Ovary (tissue), 3 donors: ENCODE measurements around the gene RBM4B.

Experiments
- CTCF ChIP-seq, 3 donors: fragments of 450-650 bp in 2 of 3; fragments of 200-600 bp in 1 of 3; IDR thresholded peaks; one replicate each; pipeline versions ENCODE4 v1.5.1 to v1.8.0; 2016 to 2022; ENCODE audit warnings: antibody characterized with exemption in 3 of 3, mild to moderate bottlenecking in 1 of 3
- EP300 ChIP-seq: sonication (generic); formaldehyde crosslinking; IDR thresholded peaks from one replicate; pipeline ENCODE4 v1.6.1; 2017; ENCODE audit warnings: antibody characterized with exemption
- donor health status: DM: no; HTN: no; CAD: no.

- peak in 1 of 3 donors; percentile 11 for TF ChIP-seq CTCF (IDR thresholded peaks at IDR 0.05)
- TF ChIP-seq EP300: peak; percentile 33
These were observed at the start of gene RBM4B for GRCh38 chr11:66677599-66678375.
